ENCODE measurements around the gene SLC24A3. TPM values are rescaled to one million over a fixed set of nuclear protein-coding genes. Genes with fewer than 3 reads are reported as not detected.
A peak's percentile ranks its signal among the peaks of the same experiment; 100 is the strongest.

SLC24A3 gene
- total RNA-seq, 1 donor from 2014 or later: not detected

- no peak for DNase-seq (ENCODE audit: low read depth, low spot score)
Observed at GRCh38 chr20:19701429-19701828, 489.0 kb downstream of the SLC24A3 start.

GRCh38 chr20:19706463-19706862, 494.0 kb downstream of the SLC24A3 start:
- no peak for DNase-seq (ENCODE audit: low read depth, low spot score)

GRCh38 chr20:19709635-19710335, 497.3 kb downstream of the SLC24A3 start:
- DNase-seq (ENCODE audit: low read depth, low spot score): no peak

GRCh38 chr20:19710336-19711120, 498.1 kb downstream of the SLC24A3 start:
- DNase-seq (ENCODE audit: low read depth, low spot score): no peak

- no peak for DNase-seq (ENCODE audit: low read depth, low spot score)
Observed at GRCh38 chr20:19711126-19711525, 498.7 kb downstream of the SLC24A3 start.

GRCh38 chr20:19712721-19713260, 500.3 kb downstream of the SLC24A3 start:
- DNase-seq (ENCODE audit: low read depth, low spot score): no peak

GRCh38 chr20:19713822-19714578, 501.6 kb downstream of the SLC24A3 start:
- no peak for DNase-seq (ENCODE audit: low read depth, low spot score)

GRCh38 chr20:19714579-19714840, 502.1 kb downstream of the SLC24A3 start:
- no peak for DNase-seq (ENCODE audit: low read depth, low spot score)

- DNase-seq (ENCODE audit: low read depth, low spot score): no peak
Observed at GRCh38 chr20:19715986-19716385, 503.5 kb downstream of the SLC24A3 start.

- no peak for DNase-seq (ENCODE audit: low read depth, low spot score)
Observed at GRCh38 chr20:19718880-19719279, 506.4 kb downstream of the SLC24A3 start.

- DNase-seq (ENCODE audit: low read depth, low spot score): no peak
Observed at GRCh38 chr20:19720991-19721390, 508.5 kb downstream of the SLC24A3 start.

GRCh38 chr20:19723051-19723450, 510.6 kb downstream of the SLC24A3 start:
- DNase-seq (ENCODE audit: low read depth, low spot score): no peak

- DNase-seq (ENCODE audit: low read depth, low spot score): no peak
Observed at GRCh38 chr20:19723813-19724430, 511.5 kb downstream of the SLC24A3 start.

- no peak for DNase-seq (ENCODE audit: low read depth, low spot score)
Observed at GRCh38 chr20:19725373-19725772, 512.9 kb downstream of the SLC24A3 start.

GRCh38 chr20:19725814-19726525, 513.5 kb downstream of the SLC24A3 start:
- no peak for DNase-seq (ENCODE audit: low read depth, low spot score)

GRCh38 chr20:19727251-19727847, 514.9 kb downstream of the SLC24A3 start:
- DNase-seq (ENCODE audit: low read depth, low spot score): no peak

- no peak for DNase-seq (ENCODE audit: low read depth, low spot score)
Observed at GRCh38 chr20:19729672-19730071, 517.2 kb downstream of the SLC24A3 start.

GRCh38 chr20:19730706-19731105, 518.3 kb downstream of the SLC24A3 start:
- no peak for DNase-seq (ENCODE audit: low read depth, low spot score)

- no peak for DNase-seq (ENCODE audit: low read depth, low spot score)
Observed at GRCh38 chr20:19734811-19735210, 522.4 kb downstream of the SLC24A3 start.

GRCh38 chr20:19735446-19735845, 523.0 kb downstream of the SLC24A3 start:
- DNase-seq (ENCODE audit: low read depth, low spot score): peak; percentile 77

- DNase-seq (ENCODE audit: low read depth, low spot score): no peak
Observed at GRCh38 chr20:19737025-19737424, 524.6 kb downstream of the SLC24A3 start.

All from pulmonary artery endothelial cell (primary cell).